B cell (primary cell): ENCODE data around the gene ZBTB7A. TPM values are rescaled to one million over a fixed set of nuclear protein-coding genes. Genes with fewer than 3 reads are reported as not detected.

Experiments
- ATAC-seq: fragments of 200-7000 bp; cut with Tn5 transposase; one replicate; pipeline ENCODE4 v1.10.0; 2021; ENCODE audit warnings: low read depth, mild to moderate bottlenecking, moderate number of reproducible peaks, moderate library complexity
- CTCF ChIA-PET: fragments of 350-600 bp; sonication (Branson Sonifier 250); formaldehyde crosslinking; loops from one replicate; lab custom pipeline; 2021; ENCODE audit warnings: antibody characterized with exemption, inconsistent platforms; lab: Charles Lee
- POLR2A ChIA-PET: fragments of 350-600 bp; sonication (Branson Sonifier 250); formaldehyde crosslinking; loops from one replicate; lab custom pipeline; 2021; ENCODE audit warnings: antibody characterized with exemption; lab: Charles Lee
- DNase-seq: peaks from one replicate; pipeline ENCODE4 v3.0.0; 2013
- H2AFZ ChIP-seq: 2 replicates; pipeline ENCODE4 v1.6.1; 2012; ENCODE audit warnings: mild to moderate bottlenecking, low read depth, low read length; ENCODE audit not compliant: insufficient read depth, poor library complexity, severe bottlenecking
- H3K27ac ChIP-seq, 2 donors: 1 replicate in 1 of 2; 2 replicates in 1 of 2; pipeline ENCODE4 v1.5.1; 2012 to 2013; ENCODE audit warnings: low read length in 2 of 2, mild to moderate bottlenecking in 2 of 2, moderate library complexity in 1 of 2
- H3K27me3 ChIP-seq, 4 experiments: fragments of 200-600 bp in 1 of 4; sonication (generic) in 1 of 4; replicated peaks in 1 of 4; 1 replicate in 2 of 4; 2 replicates in 2 of 4; pipeline versions ENCODE4 v1.6.1 to v1.7.0; 2013 to 2016; ENCODE audit warnings: low read length in 3 of 4, mild to moderate bottlenecking in 2 of 4, mixed read lengths in 1 of 4, moderate library complexity in 1 of 4; ENCODE audit not compliant: insufficient read depth in 4 of 4, control insufficient read depth in 3 of 4; ENCODE audit errors: control extremely low read depth in 1 of 4
- H3K36me3 ChIP-seq, 2 experiments: replicated peaks in 1 of 2; 1 replicate in 1 of 2; 2 replicates in 1 of 2; pipeline versions ENCODE4 v1.6.1 to v1.7.1; 2013; ENCODE audit warnings: low read length in 1 of 2; ENCODE audit not compliant: insufficient read depth in 2 of 2, control insufficient read depth in 1 of 2; ENCODE audit errors: control extremely low read depth in 1 of 2, extremely low read depth in 1 of 2
- H3K4me1 ChIP-seq, 2 donors: fragments of 200-600 bp in 1 of 2; sonication (generic) in 1 of 2; 1 replicate in 1 of 2; 2 replicates in 1 of 2; pipeline versions ENCODE4 v1.5.1 to v1.6.1; 2013 to 2017; ENCODE audit warnings: low read length in 2 of 2; ENCODE audit not compliant: control insufficient read depth in 2 of 2, insufficient read depth in 2 of 2
- H3K4me2 ChIP-seq: replicated peaks from 2 replicates; pipeline ENCODE3; 2012; ENCODE audit warnings: mild to moderate bottlenecking, low read depth, low read length; ENCODE audit not compliant: poor library complexity, severe bottlenecking
- H3K4me3 ChIP-seq, 5 experiments: fragments of 200-600 bp in 1 of 5; sonication (generic) in 1 of 5; 1 replicate in 3 of 5; 2 replicates in 2 of 5; pipeline versions ENCODE4 v1.5.1 to v1.7.0; 2011 to 2016; ENCODE audit warnings: low read length in 4 of 5, mild to moderate bottlenecking in 4 of 5, low read depth in 2 of 5, control low read depth in 1 of 5, moderate library complexity in 1 of 5; ENCODE audit not compliant: insufficient read depth in 1 of 5; ENCODE audit errors: control extremely low read depth in 1 of 5, extremely low read depth in 1 of 5
- H3K79me2 ChIP-seq: fragments of 200-600 bp; sonication (generic); one replicate; pipeline ENCODE4 v1.6.0; 2016; ENCODE audit warnings: low read length; ENCODE audit not compliant: control insufficient read depth, insufficient read depth
- H3K9ac ChIP-seq: fragments of 200-600 bp; sonication (generic); 2 replicates; pipeline ENCODE4 v1.6.1; 2017; ENCODE audit warnings: mild to moderate bottlenecking, low read length, moderate library complexity
- H3K9me3 ChIP-seq, 3 donors: one replicate each; pipeline versions ENCODE4 v1.6.1 to v1.7.1; 2013; ENCODE audit warnings: low read length in 2 of 3; ENCODE audit not compliant: control insufficient read depth in 2 of 3, insufficient read depth in 1 of 3; ENCODE audit errors: control extremely low read depth in 1 of 3
- H4K20me1 ChIP-seq: 2 replicates; pipeline ENCODE4 v1.6.0; 2012; ENCODE audit warnings: mild to moderate bottlenecking, low read length; ENCODE audit not compliant: insufficient read depth, control insufficient read depth, poor library complexity, severe bottlenecking
- H3K27ac Mint-ChIP-seq: one replicate; pipeline ENCODE4 v1.8.0; 2021; ENCODE audit warnings: mixed read lengths
- H3K27me3 Mint-ChIP-seq: one replicate; pipeline ENCODE4 v1.8.0; 2021; ENCODE audit warnings: mixed read lengths
- H3K4me1 Mint-ChIP-seq: one replicate; pipeline ENCODE4 v1.8.0; 2021; ENCODE audit warnings: mixed read lengths
- H3K4me3 Mint-ChIP-seq: one replicate; pipeline ENCODE4 v1.8.0; 2021; ENCODE audit warnings: mixed read lengths
- H3K9me3 Mint-ChIP-seq: one replicate; pipeline ENCODE4 v1.8.0; 2022; ENCODE audit warnings: mixed read lengths; ENCODE audit not compliant: insufficient read depth
- CTCF ChIP-seq: fragments of 200-600 bp; IDR thresholded peaks from one replicate; pipeline ENCODE4 v1.8.0; 2022; ENCODE audit warnings: antibody characterized with exemption, mild to moderate bottlenecking
- EZH2 ChIP-seq: IDR thresholded peaks from 2 replicates; pipeline ENCODE4 v1.6.1; 2012; ENCODE audit warnings: borderline replicate concordance, low read depth, mild to moderate bottlenecking, moderate library complexity, low read length; ENCODE audit not compliant: insufficient read depth, poor library complexity, severe bottlenecking
- WGBS: methylation state at CpG from one replicate; pipeline ENCODE4 v1.1.5; 2013; ENCODE audit warnings: missing lambda C conversion rate; ENCODE audit not compliant: insufficient coverage; 5-methylcytosine and 5-hydroxymethylcytosine counted together
- intact Hi-C: fragments of 100-400 bp; cut with micrococcal nuclease; formaldehyde crosslinking; loops from one replicate; pipeline ENCODE4 v1.10.0; 2022
- polyA plus RNA-seq: library from polyadenylated mRNA; depleted of rRNA; stranded (reverse); fragments of >200 nt; gene quantifications from 2 replicates; pipeline ENCODE4 v1.2.3, GENCODE V29; 2012
- total RNA-seq, 2 donors: library from RNA; stranded (reverse); fragments of 120-200 nt in 1 of 2; gene quantifications; 1 replicate in 1 of 2; 2 replicates in 1 of 2; pipeline versions ENCODE4 v1.2.3 to v1.2.4, GENCODE V29; 2013 to 2022

The ZBTB7A gene
- total and polyA plus RNA-seq, 2 donors (not counting 1 experiment from before 2014, with no cell fraction given), result 24.8 to 62.6 TPM

- WGBS, result 72% methylated on average over 25 of the region's 27 CpGs
- no peak overlapping the region for H3K4me3 ChIP-seq
- peaks cover 0 to 8% (median 0%) of the 10 kb centered on the region in 3 donors for H3K9me3 ChIP-seq
- H4K20me1 ChIP-seq, result peaks cover 94% of the 10 kb centered on the region
- H3K9ac ChIP-seq, result no peak overlapping the region
- H3K4me3 Mint-ChIP-seq, result no peak overlapping the region
- peaks cover 0 to 10% of the 10 kb centered on the region in 2 donors for H3K4me1 ChIP-seq
- no peaks in the 10 kb centered on the region for H3K27me3 Mint-ChIP-seq
- POLR2A ChIA-PET, result interaction anchor here (0.6 kb wide), 1 partner anchor 1075 kb away, joined by 4 read pairs; no protein-coding TSS in a partner anchor
- peaks cover 29% of the 10 kb centered on the region for H3K4me1 Mint-ChIP-seq
- peak overlapping the region in 1 of 2 donors; percentile 13 for H3K27ac ChIP-seq
- DNase-seq, result no peak
- H3K79me2 ChIP-seq, result peaks cover 96% of the 10 kb centered on the region
- TF ChIP-seq EZH2 (no peak), CTCF (no peak)
- H3K27me3 ChIP-seq, result no peaks in the 10 kb centered on the region
- H3K36me3 ChIP-seq, result peaks cover 0 to 53% of the 10 kb centered on the region in 2 experiments
- no peaks in the 10 kb centered on the region for H3K9me3 Mint-ChIP-seq
- intact Hi-C loops, result no loop called here
- H3K4me2 ChIP-seq, result peak overlapping the region; percentile 25
- CTCF ChIA-PET, result no interaction called here
- no peak for ATAC-seq
- no peak overlapping the region for H2AFZ ChIP-seq
- no peak overlapping the region for H3K27ac Mint-ChIP-seq
Observed at GRCh38 chr19:4052114-4052992, 14.3 kb downstream of the ZBTB7A start.
